H1 (cell line): ENCODE results near the gene DMGDH. TPM values are rescaled to one million over a fixed set of nuclear protein-coding genes. Genes with fewer than 3 reads are reported as not detected.

Source experiments
- CTCF ChIA-PET: fragments of 300-600 bp; sonication (Branson Sonifier 250); formaldehyde crosslinking; loops from one replicate; lab custom pipeline; 2021; ENCODE audit not compliant: partially characterized antibody; lab: Charles Lee
- POLR2A ChIA-PET: fragments of 300-600 bp; sonication (Branson Sonifier 250); formaldehyde crosslinking; loops from one replicate; lab custom pipeline; 2021; ENCODE audit warnings: inconsistent platforms; ENCODE audit not compliant: partially characterized antibody; lab: Charles Lee
- DNase-seq, 2 experiments: peaks; one replicate each; pipeline versions ENCODE4 v3.0.0 to v3.0.0-alpha.2; 2010 to 2022; ENCODE audit warnings: low spot score in 2 of 2, low read depth in 1 of 2, mixed read lengths in 1 of 2
- FAIRE-seq: peaks from 2 replicates; lab custom pipeline; 2011; peaks lifted over from hg19 to GRCh38; lab: Jason Lieb, UNC
- H2AFZ ChIP-seq: 2 replicates; pipeline ENCODE4 v1.8.1; 2012; ENCODE audit warnings: low read length, inconsistent platforms
- H2AK5ac ChIP-seq: 2 replicates; pipeline ENCODE4 v1.6.1; 2013; ENCODE audit warnings: low read depth, low read length
- H2BK120ac ChIP-seq: replicated peaks from 2 replicates; pipeline ENCODE3; 2013; ENCODE audit warnings: low read depth, low read length, inconsistent platforms
- H2BK12ac ChIP-seq: 2 replicates; pipeline ENCODE4 v1.6.1; 2013; ENCODE audit warnings: low read depth, low read length
- H2BK15ac ChIP-seq: 2 replicates; pipeline ENCODE4 v1.6.1; 2013; ENCODE audit warnings: low read length
- H2BK20ac ChIP-seq: 2 replicates; pipeline ENCODE4 v1.6.1; 2013; ENCODE audit warnings: low read length
- H2BK5ac ChIP-seq: 2 replicates; pipeline ENCODE4 v1.6.1; 2013; ENCODE audit warnings: low read depth, low read length
- H3K14ac ChIP-seq: 2 replicates; pipeline ENCODE4 v1.6.1; 2013; ENCODE audit warnings: inconsistent platforms; ENCODE audit not compliant: insufficient read length
- H3K18ac ChIP-seq: 2 replicates; pipeline ENCODE4 v1.6.1; 2013; ENCODE audit warnings: low read length; ENCODE audit errors: extremely low read depth
- H3K23ac ChIP-seq: 2 replicates; pipeline ENCODE4 v1.6.1; 2013; ENCODE audit warnings: inconsistent platforms; ENCODE audit not compliant: insufficient read length
- H3K23me2 ChIP-seq: 2 replicates; pipeline ENCODE4 v1.6.1; 2013; ENCODE audit warnings: low read depth, low read length
- H3K27ac ChIP-seq: 2 replicates; pipeline ENCODE4 v1.6.1; 2011; ENCODE audit warnings: low read depth, low read length, inconsistent platforms
- H3K27me3 ChIP-seq, 4 experiments: replicated peaks in 1 of 4; 1 replicate in 1 of 4; 2 replicates in 3 of 4; pipeline versions ENCODE4 v1.6.1 to v1.8.1; 2011 to 2013; ENCODE audit warnings: low read length in 3 of 4, mild to moderate bottlenecking in 3 of 4, inconsistent platforms in 2 of 4, mixed read lengths in 2 of 4, moderate library complexity in 1 of 4; ENCODE audit not compliant: control insufficient read depth in 3 of 4, insufficient read depth in 3 of 4; ENCODE audit errors: extremely low read depth in 1 of 4
- H3K36me3 ChIP-seq, 4 experiments: 2 replicates each; pipeline versions ENCODE4 v1.6.1 to v1.8.1; 2011 to 2013; ENCODE audit warnings: mild to moderate bottlenecking in 4 of 4, low read length in 3 of 4, moderate library complexity in 2 of 4, control low read depth in 1 of 4, inconsistent platforms in 1 of 4; ENCODE audit not compliant: insufficient read depth in 4 of 4, control insufficient read depth in 2 of 4
- H3K4ac ChIP-seq: replicated peaks from 2 replicates; pipeline ENCODE3; 2013; ENCODE audit warnings: low read length, low read depth, mixed read lengths, inconsistent platforms; ENCODE audit not compliant: insufficient read length
- H3K4me1 ChIP-seq, 4 experiments: replicated peaks in 1 of 4; 1 replicate in 1 of 4; 2 replicates in 3 of 4; pipeline versions ENCODE4 v1.6.1 to v1.8.1; 2011 to 2013; ENCODE audit warnings: low read length in 3 of 4, inconsistent platforms in 2 of 4, mixed read lengths in 1 of 4; ENCODE audit not compliant: insufficient read depth in 4 of 4, control insufficient read depth in 3 of 4
- H3K4me2 ChIP-seq, 2 experiments: 2 replicates each; pipeline versions ENCODE4 v1.6.1 to v1.8.1; 2011 to 2013; ENCODE audit warnings: low read depth in 2 of 2, low read length in 2 of 2, control low read depth in 1 of 2, inconsistent platforms in 1 of 2, mild to moderate bottlenecking in 1 of 2; ENCODE audit not compliant: insufficient read depth in 1 of 2
- H3K4me3 ChIP-seq, 4 experiments: fragments of 200-600, 300-600 bp in 1 of 4; sonication (generic), shearing (Covaris generic), sonication (Bioruptor Twin) in 1 of 4; 2 replicates each; pipeline versions ENCODE4 v1.5.1 to v1.8.1; 2011 to 2016; ENCODE audit warnings: low read length in 4 of 4, low read depth in 3 of 4, control low read depth in 2 of 4, inconsistent platforms in 2 of 4, mild to moderate bottlenecking in 2 of 4, mixed read lengths in 1 of 4, moderate library complexity in 1 of 4; ENCODE audit not compliant: insufficient read depth in 2 of 4; ENCODE audit errors: extremely low read depth in 1 of 4
- H3K56ac ChIP-seq: replicated peaks from 2 replicates; pipeline ENCODE3; 2013; ENCODE audit warnings: low read depth, mild to moderate bottlenecking, mixed read lengths, low read length, inconsistent platforms; ENCODE audit not compliant: insufficient read length
- H3K79me1 ChIP-seq: 2 replicates; pipeline ENCODE4 v1.6.1; 2013; ENCODE audit warnings: low read depth, low read length, control low read depth
- H3K79me2 ChIP-seq, 2 experiments: 2 replicates each; pipeline versions ENCODE4 v1.6.1 to v1.8.1; 2012 to 2013; ENCODE audit warnings: low read length in 2 of 2, mild to moderate bottlenecking in 2 of 2, inconsistent platforms in 1 of 2; ENCODE audit not compliant: insufficient read depth in 2 of 2, control insufficient read depth in 1 of 2
- H3K9ac ChIP-seq, 4 experiments: replicated peaks in 1 of 4; 1 replicate in 1 of 4; 2 replicates in 3 of 4; pipeline versions ENCODE4 v1.6.1 to v1.8.1; 2011 to 2013; ENCODE audit warnings: low read depth in 3 of 4, low read length in 3 of 4, control low read depth in 2 of 4, mild to moderate bottlenecking in 2 of 4, moderate library complexity in 2 of 4, inconsistent platforms in 1 of 4; ENCODE audit errors: extremely low read depth in 1 of 4
- H3K9me3 ChIP-seq, 2 experiments: 2 replicates each; pipeline versions ENCODE4 v1.6.1 to v1.8.1; 2012 to 2013; ENCODE audit warnings: mild to moderate bottlenecking in 2 of 2, moderate library complexity in 2 of 2, control low read depth in 1 of 2, inconsistent platforms in 1 of 2, low read depth in 1 of 2, low read length in 1 of 2, mixed read lengths in 1 of 2; ENCODE audit not compliant: insufficient read depth in 2 of 2
- H4K20me1 ChIP-seq, 2 experiments: replicated peaks in 1 of 2; 2 replicates each; pipeline versions ENCODE3 to v1.8.1; 2011 to 2013; ENCODE audit warnings: inconsistent platforms in 2 of 2, low read length in 2 of 2, mild to moderate bottlenecking in 1 of 2; ENCODE audit not compliant: insufficient read depth in 2 of 2, control insufficient read depth in 1 of 2
- H4K5ac ChIP-seq: 2 replicates; pipeline ENCODE4 v1.6.1; 2013; ENCODE audit warnings: low read length, low read depth, mixed read lengths, inconsistent platforms; ENCODE audit not compliant: insufficient read length
- H4K8ac ChIP-seq: 2 replicates; pipeline ENCODE4 v1.8.0; 2013; ENCODE audit warnings: mild to moderate bottlenecking, moderate library complexity, low read length, inconsistent platforms; ENCODE audit not compliant: insufficient read depth; ENCODE audit errors: extremely low read depth
- H4K91ac ChIP-seq: replicated peaks from 2 replicates; pipeline ENCODE3; 2013; ENCODE audit warnings: low read length, mixed read lengths, inconsistent platforms; ENCODE audit not compliant: insufficient read length
- ASH2L ChIP-seq: fragments of 200-600, 300-600 bp; sonication (generic); IDR thresholded peaks from one replicate; pipeline ENCODE4 v1.7.1; 2017; ENCODE audit warnings: low read length
- BCL11A ChIP-seq, 2 experiments: IDR thresholded peaks; one replicate each; pipeline ENCODE4 v1.6.1; 2011; ENCODE audit warnings: low read depth in 2 of 2, low read length in 2 of 2, mild to moderate bottlenecking in 2 of 2
- EGR1 ChIP-seq: IDR thresholded peaks from 2 replicates; pipeline ENCODE4 v1.6.1; 2011; ENCODE audit warnings: low read depth, low read length, borderline replicate concordance
- POLR2A ChIP-seq, 2 experiments: IDR thresholded peaks; 1 replicate in 1 of 2; 2 replicates in 1 of 2; pipeline ENCODE4 v1.6.1; 2011; ENCODE audit warnings: low read depth in 2 of 2, low read length in 2 of 2, mild to moderate bottlenecking in 2 of 2; ENCODE audit errors: control extremely low read depth in 1 of 2
- POU5F1 ChIP-seq: IDR thresholded peaks from 2 replicates; pipeline ENCODE4 v1.6.1; 2011; ENCODE audit warnings: low read depth, mild to moderate bottlenecking, low read length, moderate library complexity
- RAD21 ChIP-seq, 2 experiments: IDR thresholded peaks in 1 of 2; conservative IDR thresholded peaks in 1 of 2; 2 replicates each; pipeline ENCODE4 v1.6.1; 2011; ENCODE audit warnings: low read depth in 2 of 2, low read length in 2 of 2, improper control_type of control experiment in 1 of 2, inconsistent platforms in 1 of 2, mild to moderate bottlenecking in 1 of 2, moderate library complexity in 1 of 2
- RBBP5 ChIP-seq: IDR thresholded peaks from 2 replicates; pipeline ENCODE4 v1.7.1; 2012; ENCODE audit warnings: low read depth, mild to moderate bottlenecking, inconsistent platforms, low read length, moderate library complexity, borderline replicate concordance
- SIRT6 ChIP-seq: IDR thresholded peaks from one replicate; pipeline ENCODE4 v1.7.1; 2012; ENCODE audit warnings: low read length, inconsistent platforms
- SUZ12 ChIP-seq: fragments of 200-600 bp; sonication (generic); IDR thresholded peaks from 2 replicates; pipeline ENCODE4 v1.6.1; 2012; ENCODE audit warnings: mild to moderate bottlenecking, inconsistent platforms, low read length, moderate library complexity, mixed read lengths
- TBP ChIP-seq: IDR thresholded peaks from 2 replicates; pipeline ENCODE4 v1.6.1; 2011; ENCODE audit warnings: low read depth, low read length, improper control_type of control experiment
- TEAD4 ChIP-seq: IDR thresholded peaks from 2 replicates; pipeline ENCODE4 v1.6.1; 2012; ENCODE audit warnings: low read depth, low read length, inconsistent platforms, mixed read lengths
- WGBS, 2 experiments: shearing (Covaris generic) in 1 of 2; methylation state at CpG; one replicate each; pipeline versions ENCODE4 v1.1.6 to v1.1.7; 2013 to 2015; ENCODE audit warnings: low lambda C conversion rate in 2 of 2, mixed read lengths in 2 of 2, inconsistent platforms in 1 of 2, low coverage in 1 of 2, missing lambda C conversion rate in 1 of 2; ENCODE audit not compliant: insufficient replicate concordance in 2 of 2, insufficient coverage in 1 of 2, insufficient read length in 1 of 2; ENCODE audit errors: extremely low coverage in 1 of 2, missing lambda C conversion rate in 1 of 2; 5-methylcytosine and 5-hydroxymethylcytosine counted together
- polyA plus RNA-seq, 7 experiments: library from polyadenylated mRNA; depleted of rRNA in 3 of 7; stranded (reverse) in 5 of 7; unstranded in 2 of 7; fragments of >200 nt in 5 of 7; fragments of 200-250 nt in 2 of 7; gene quantifications; 1 replicate in 5 of 7; 2 replicates in 1 of 7; 4 replicates in 1 of 7; pipeline versions ENCODE4 v1.2.1 to v1.2.3, GENCODE V29; 2011 to 2013; ENCODE audit warnings: missing spikeins in 2 of 7, mixed read lengths in 2 of 7
- total RNA-seq: library from RNA; stranded (reverse); fragmentation: NEBNext Ultra II Directional; extraction: Animal tissue kit (Norgen Biotek cat#: 25700); gene quantifications from 2 replicates; pipeline ENCODE4 v1.2.1, GENCODE V29; 2021
- TF ChIP-seq, protein P1 (sequence below): IDR thresholded peaks from 2 replicates; pipeline ENCODE4 v1.6.1; 2011; ENCODE audit warnings: low read depth, mild to moderate bottlenecking, low read length; ENCODE audit not compliant: insufficient read depth

DMGDH gene
- total and polyA plus RNA-seq, 2 of the 8 experiments (the other 6 are each of a cell fraction or from before 2014, with no cell fraction given): 0.15 TPM; not detected in 1

- Histone ChIP-seq H3K36me3 (no peaks in the 10 kb centered on the region), H3K23me2 (no peaks in the 10 kb centered on the region), H3K4ac (no peak overlapping the region), H2BK5ac (no peak overlapping the region), H3K79me1 (no peaks in the 10 kb centered on the region), H4K91ac (no peak overlapping the region), H3K4me1 (no peaks in the 10 kb centered on the region), H4K20me1 (no peaks in the 10 kb centered on the region), H2AK5ac (no peak overlapping the region), H4K5ac (no peak overlapping the region), H3K23ac (no peak overlapping the region), H3K9ac (no peak overlapping the region), H3K79me2 (no peaks in the 10 kb centered on the region), H2BK120ac (no peak overlapping the region), H3K14ac (no peak overlapping the region), H3K4me2 (no peak overlapping the region), H2AFZ (no peak overlapping the region), H3K27ac (no peak overlapping the region), H3K56ac (no peak overlapping the region), H4K8ac (no peak overlapping the region), H2BK15ac (no peak overlapping the region), H2BK12ac (no peak overlapping the region), H3K27me3 (no peaks in the 10 kb centered on the region), H3K18ac (no peak overlapping the region), H2BK20ac (no peak overlapping the region), H3K4me3 (no peak overlapping the region), H3K9me3 (no peaks in the 10 kb centered on the region)
- FAIRE-seq: no peak
- 83% methylated on average over 4 of the region's 4 CpGs; no CpG with 5 or more reads in 1 of the 2 experiments for WGBS, 2 experiments
- POLR2A ChIA-PET: no interaction called here
- DNase-seq: no peak
- CTCF ChIA-PET: interaction anchor here (0.6 kb wide), 1 partner anchor 319 kb away, joined by 3 read pairs; no protein-coding TSS in a partner anchor
- TF ChIP-seq SIRT6 (no peak), ASH2L (no peak), EGR1 (no peak), RBBP5 (no peak), RAD21 (IDR thresholded peaks at IDR 0.05 in 1 of 2, conservative IDR thresholded peaks at IDR 0.05 in 1 of 2; ENCODE audit: low read depth in 2 of 2, low read length in 2 of 2) (no peak), SUZ12 (no peak), TBP (no peak), POLR2A (IDR thresholded peaks at IDR 0.05; ENCODE audit: control extremely low read depth in 1 of 2, low read depth in 2 of 2, low read length in 2 of 2) (no peak), BCL11A (IDR thresholded peaks at IDR 0.05; ENCODE audit: low read depth in 2 of 2, low read length in 2 of 2) (no peak), POU5F1 (no peak), TEAD4 (no peak)
- TF ChIP-seq, protein P1, sequence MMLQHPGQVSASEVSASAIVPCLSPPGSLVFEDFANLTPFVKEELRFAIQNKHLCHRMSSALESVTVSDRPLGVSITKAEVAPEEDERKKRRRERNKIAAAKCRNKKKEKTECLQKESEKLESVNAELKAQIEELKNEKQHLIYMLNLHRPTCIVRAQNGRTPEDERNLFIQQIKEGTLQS: no peak
These were observed 116.2 kb downstream of the DMGDH start for GRCh38 chr5:78953092-78953800.
